H1 (cell line): ENCODE results near the gene MECP2. TPM values are rescaled to one million over a fixed set of nuclear protein-coding genes. Genes with fewer than 3 reads are reported as not detected.

Experiments used
- CTCF ChIA-PET: fragments of 300-600 bp; sonication (Branson Sonifier 250); formaldehyde crosslinking; loops from one replicate; lab custom pipeline; 2021; ENCODE audit not compliant: partially characterized antibody; lab: Charles Lee
- POLR2A ChIA-PET: fragments of 300-600 bp; sonication (Branson Sonifier 250); formaldehyde crosslinking; loops from one replicate; lab custom pipeline; 2021; ENCODE audit warnings: inconsistent platforms; ENCODE audit not compliant: partially characterized antibody; lab: Charles Lee
- DNase-seq, 2 experiments: peaks; one replicate each; pipeline versions ENCODE4 v3.0.0 to v3.0.0-alpha.2; 2010 to 2022; ENCODE audit warnings: low spot score in 2 of 2, low read depth in 1 of 2, mixed read lengths in 1 of 2
- FAIRE-seq: peaks from 2 replicates; lab custom pipeline; 2011; peaks lifted over from hg19 to GRCh38; lab: Jason Lieb, UNC
- H2AFZ ChIP-seq: 2 replicates; pipeline ENCODE4 v1.8.1; 2012; ENCODE audit warnings: low read length, inconsistent platforms
- H2AK5ac ChIP-seq: 2 replicates; pipeline ENCODE4 v1.6.1; 2013; ENCODE audit warnings: low read depth, low read length
- H2BK120ac ChIP-seq: replicated peaks from 2 replicates; pipeline ENCODE3; 2013; ENCODE audit warnings: low read depth, low read length, inconsistent platforms
- H2BK12ac ChIP-seq: 2 replicates; pipeline ENCODE4 v1.6.1; 2013; ENCODE audit warnings: low read depth, low read length
- H2BK15ac ChIP-seq: 2 replicates; pipeline ENCODE4 v1.6.1; 2013; ENCODE audit warnings: low read length
- H2BK20ac ChIP-seq: 2 replicates; pipeline ENCODE4 v1.6.1; 2013; ENCODE audit warnings: low read length
- H2BK5ac ChIP-seq: 2 replicates; pipeline ENCODE4 v1.6.1; 2013; ENCODE audit warnings: low read depth, low read length
- H3K14ac ChIP-seq: 2 replicates; pipeline ENCODE4 v1.6.1; 2013; ENCODE audit warnings: inconsistent platforms; ENCODE audit not compliant: insufficient read length
- H3K18ac ChIP-seq: 2 replicates; pipeline ENCODE4 v1.6.1; 2013; ENCODE audit warnings: low read length; ENCODE audit errors: extremely low read depth
- H3K23ac ChIP-seq: 2 replicates; pipeline ENCODE4 v1.6.1; 2013; ENCODE audit warnings: inconsistent platforms; ENCODE audit not compliant: insufficient read length
- H3K23me2 ChIP-seq: 2 replicates; pipeline ENCODE4 v1.6.1; 2013; ENCODE audit warnings: low read depth, low read length
- H3K27ac ChIP-seq: 2 replicates; pipeline ENCODE4 v1.6.1; 2011; ENCODE audit warnings: low read depth, low read length, inconsistent platforms
- H3K27me3 ChIP-seq, 4 experiments: replicated peaks in 1 of 4; 1 replicate in 1 of 4; 2 replicates in 3 of 4; pipeline versions ENCODE4 v1.6.1 to v1.8.1; 2011 to 2013; ENCODE audit warnings: low read length in 3 of 4, mild to moderate bottlenecking in 3 of 4, inconsistent platforms in 2 of 4, mixed read lengths in 2 of 4, moderate library complexity in 1 of 4; ENCODE audit not compliant: control insufficient read depth in 3 of 4, insufficient read depth in 3 of 4; ENCODE audit errors: extremely low read depth in 1 of 4
- H3K36me3 ChIP-seq, 4 experiments: 2 replicates each; pipeline versions ENCODE4 v1.6.1 to v1.8.1; 2011 to 2013; ENCODE audit warnings: mild to moderate bottlenecking in 4 of 4, low read length in 3 of 4, moderate library complexity in 2 of 4, control low read depth in 1 of 4, inconsistent platforms in 1 of 4; ENCODE audit not compliant: insufficient read depth in 4 of 4, control insufficient read depth in 2 of 4
- H3K4ac ChIP-seq: replicated peaks from 2 replicates; pipeline ENCODE3; 2013; ENCODE audit warnings: low read length, low read depth, mixed read lengths, inconsistent platforms; ENCODE audit not compliant: insufficient read length
- H3K4me1 ChIP-seq, 4 experiments: replicated peaks in 1 of 4; 1 replicate in 1 of 4; 2 replicates in 3 of 4; pipeline versions ENCODE4 v1.6.1 to v1.8.1; 2011 to 2013; ENCODE audit warnings: low read length in 3 of 4, inconsistent platforms in 2 of 4, mixed read lengths in 1 of 4; ENCODE audit not compliant: insufficient read depth in 4 of 4, control insufficient read depth in 3 of 4
- H3K4me2 ChIP-seq, 2 experiments: 2 replicates each; pipeline versions ENCODE4 v1.6.1 to v1.8.1; 2011 to 2013; ENCODE audit warnings: low read depth in 2 of 2, low read length in 2 of 2, control low read depth in 1 of 2, inconsistent platforms in 1 of 2, mild to moderate bottlenecking in 1 of 2; ENCODE audit not compliant: insufficient read depth in 1 of 2
- H3K4me3 ChIP-seq, 4 experiments: fragments of 200-600, 300-600 bp in 1 of 4; sonication (generic), shearing (Covaris generic), sonication (Bioruptor Twin) in 1 of 4; 2 replicates each; pipeline versions ENCODE4 v1.5.1 to v1.8.1; 2011 to 2016; ENCODE audit warnings: low read length in 4 of 4, low read depth in 3 of 4, control low read depth in 2 of 4, inconsistent platforms in 2 of 4, mild to moderate bottlenecking in 2 of 4, mixed read lengths in 1 of 4, moderate library complexity in 1 of 4; ENCODE audit not compliant: insufficient read depth in 2 of 4; ENCODE audit errors: extremely low read depth in 1 of 4
- H3K56ac ChIP-seq: replicated peaks from 2 replicates; pipeline ENCODE3; 2013; ENCODE audit warnings: low read depth, mild to moderate bottlenecking, mixed read lengths, low read length, inconsistent platforms; ENCODE audit not compliant: insufficient read length
- H3K79me1 ChIP-seq: 2 replicates; pipeline ENCODE4 v1.6.1; 2013; ENCODE audit warnings: low read depth, low read length, control low read depth
- H3K79me2 ChIP-seq, 2 experiments: 2 replicates each; pipeline versions ENCODE4 v1.6.1 to v1.8.1; 2012 to 2013; ENCODE audit warnings: low read length in 2 of 2, mild to moderate bottlenecking in 2 of 2, inconsistent platforms in 1 of 2; ENCODE audit not compliant: insufficient read depth in 2 of 2, control insufficient read depth in 1 of 2
- H3K9ac ChIP-seq, 4 experiments: replicated peaks in 1 of 4; 1 replicate in 1 of 4; 2 replicates in 3 of 4; pipeline versions ENCODE4 v1.6.1 to v1.8.1; 2011 to 2013; ENCODE audit warnings: low read depth in 3 of 4, low read length in 3 of 4, control low read depth in 2 of 4, mild to moderate bottlenecking in 2 of 4, moderate library complexity in 2 of 4, inconsistent platforms in 1 of 4; ENCODE audit errors: extremely low read depth in 1 of 4
- H3K9me3 ChIP-seq, 2 experiments: 2 replicates each; pipeline versions ENCODE4 v1.6.1 to v1.8.1; 2012 to 2013; ENCODE audit warnings: mild to moderate bottlenecking in 2 of 2, moderate library complexity in 2 of 2, control low read depth in 1 of 2, inconsistent platforms in 1 of 2, low read depth in 1 of 2, low read length in 1 of 2, mixed read lengths in 1 of 2; ENCODE audit not compliant: insufficient read depth in 2 of 2
- H4K20me1 ChIP-seq, 2 experiments: replicated peaks in 1 of 2; 2 replicates each; pipeline versions ENCODE3 to v1.8.1; 2011 to 2013; ENCODE audit warnings: inconsistent platforms in 2 of 2, low read length in 2 of 2, mild to moderate bottlenecking in 1 of 2; ENCODE audit not compliant: insufficient read depth in 2 of 2, control insufficient read depth in 1 of 2
- H4K5ac ChIP-seq: 2 replicates; pipeline ENCODE4 v1.6.1; 2013; ENCODE audit warnings: low read length, low read depth, mixed read lengths, inconsistent platforms; ENCODE audit not compliant: insufficient read length
- H4K8ac ChIP-seq: 2 replicates; pipeline ENCODE4 v1.8.0; 2013; ENCODE audit warnings: mild to moderate bottlenecking, moderate library complexity, low read length, inconsistent platforms; ENCODE audit not compliant: insufficient read depth; ENCODE audit errors: extremely low read depth
- H4K91ac ChIP-seq: replicated peaks from 2 replicates; pipeline ENCODE3; 2013; ENCODE audit warnings: low read length, mixed read lengths, inconsistent platforms; ENCODE audit not compliant: insufficient read length
- CTCF ChIP-seq, 3 experiments: IDR thresholded peaks; 1 replicate in 2 of 3; 2 replicates in 1 of 3; pipeline versions ENCODE4 v1.5.1 to v1.6.1; 2011; ENCODE audit warnings: low read length in 3 of 3, mild to moderate bottlenecking in 3 of 3, inconsistent platforms in 2 of 3, low read depth in 1 of 3, moderate library complexity in 1 of 3; ENCODE audit not compliant: insufficient read depth in 1 of 3; ENCODE audit errors: control extremely low read depth in 1 of 3
- GABPA ChIP-seq: IDR thresholded peaks from 2 replicates; pipeline ENCODE4 v1.6.1; 2011; ENCODE audit warnings: mild to moderate bottlenecking, low read length, moderate library complexity, borderline replicate concordance; ENCODE audit not compliant: insufficient read depth
- KDM1A ChIP-seq: fragments of 200-600, 300-600 bp; sonication (generic); IDR thresholded peaks from 2 replicates; pipeline ENCODE4 v1.7.1; 2016; ENCODE audit warnings: mild to moderate bottlenecking, low read length, borderline replicate concordance
- KDM4A ChIP-seq: IDR thresholded peaks from one replicate; pipeline ENCODE4 v1.7.1; 2012; ENCODE audit warnings: low read depth, mild to moderate bottlenecking, moderate library complexity, low read length, inconsistent platforms; ENCODE audit not compliant: severe bottlenecking
- MAFK ChIP-seq: IDR thresholded peaks from 2 replicates; pipeline ENCODE4 v1.6.1; 2012; ENCODE audit warnings: low read depth, mild to moderate bottlenecking, improper control_type of control experiment, low read length
- NANOG ChIP-seq: IDR thresholded peaks from 2 replicates; pipeline ENCODE4 v1.6.1; 2011; ENCODE audit warnings: low read length, low read depth, mild to moderate bottlenecking, inconsistent platforms; ENCODE audit not compliant: insufficient read depth, poor library complexity, severe bottlenecking
- NRF1 ChIP-seq: IDR thresholded peaks from 2 replicates; pipeline ENCODE4 v1.6.1; 2011; ENCODE audit warnings: mild to moderate bottlenecking, low read depth, low read length, improper control_type of control experiment
- PHF8 ChIP-seq: fragments of 200-600 bp; sonication (generic); conservative IDR thresholded peaks from 2 replicates; pipeline ENCODE4 v1.7.1; 2012; ENCODE audit warnings: low read depth, mild to moderate bottlenecking, inconsistent platforms, low read length, moderate library complexity
- SIX5 ChIP-seq: IDR thresholded peaks from 2 replicates; pipeline ENCODE4 v1.6.1; 2011; ENCODE audit warnings: mild to moderate bottlenecking, low read depth, low read length
- TCF12 ChIP-seq: IDR thresholded peaks from 2 replicates; pipeline ENCODE4 v1.6.1; 2011; ENCODE audit warnings: low read depth, mild to moderate bottlenecking, low read length
- WGBS, 2 experiments: shearing (Covaris generic) in 1 of 2; methylation state at CpG; one replicate each; pipeline versions ENCODE4 v1.1.6 to v1.1.7; 2013 to 2015; ENCODE audit warnings: low lambda C conversion rate in 2 of 2, mixed read lengths in 2 of 2, inconsistent platforms in 1 of 2, low coverage in 1 of 2, missing lambda C conversion rate in 1 of 2; ENCODE audit not compliant: insufficient replicate concordance in 2 of 2, insufficient coverage in 1 of 2, insufficient read length in 1 of 2; ENCODE audit errors: extremely low coverage in 1 of 2, missing lambda C conversion rate in 1 of 2; 5-methylcytosine and 5-hydroxymethylcytosine counted together
- polyA plus RNA-seq, 7 experiments: library from polyadenylated mRNA; depleted of rRNA in 3 of 7; stranded (reverse) in 5 of 7; unstranded in 2 of 7; fragments of >200 nt in 5 of 7; fragments of 200-250 nt in 2 of 7; gene quantifications; 1 replicate in 5 of 7; 2 replicates in 1 of 7; 4 replicates in 1 of 7; pipeline versions ENCODE4 v1.2.1 to v1.2.3, GENCODE V29; 2011 to 2013; ENCODE audit warnings: missing spikeins in 2 of 7, mixed read lengths in 2 of 7
- total RNA-seq: library from RNA; stranded (reverse); fragmentation: NEBNext Ultra II Directional; extraction: Animal tissue kit (Norgen Biotek cat#: 25700); gene quantifications from 2 replicates; pipeline ENCODE4 v1.2.1, GENCODE V29; 2021

Gene MECP2
- total and polyA plus RNA-seq, 2 of the 8 experiments (the other 6 are each of a cell fraction or from before 2014, with no cell fraction given) = 5.0 to 32.4 TPM

GRCh38 chrX:154030715-154031305 is 66.7 kb downstream of the MECP2 start:
- Histone ChIP-seq H3K14ac (no peak overlapping the region), H3K18ac (no peak overlapping the region), H4K91ac (no peak overlapping the region), H2BK12ac (no peak overlapping the region), H2AK5ac (no peak overlapping the region), H3K4me3 (no peak overlapping the region), H3K4me1 (peaks cover 3 to 24% (median 12%) of the 10 kb centered on the region in 4 experiments; a peak in 6 of 7 replicates), H4K5ac (no peak overlapping the region), H2BK5ac (no peak overlapping the region), H3K4ac (no peak overlapping the region), H3K79me2 (peaks cover 0 to 18% of the 10 kb centered on the region in 2 experiments; a peak in 2 of 4 replicates), H4K20me1 (peaks cover 0 to 1% of the 10 kb centered on the region in 2 experiments), H3K36me3 (peaks cover 0 to 16% (median 7%) of the 10 kb centered on the region in 4 experiments; a peak in 4 of 8 replicates), H4K8ac (no peak overlapping the region), H3K23me2 (no peaks in the 10 kb centered on the region), H3K79me1 (no peaks in the 10 kb centered on the region; the same call in 1 of the 2 replicates), H3K23ac (no peak overlapping the region), H3K9me3 (no peaks in the 10 kb centered on the region), H3K4me2 (no peak overlapping the region), H3K27me3 (no peaks in the 10 kb centered on the region), H3K27ac (no peak overlapping the region), H2BK20ac (no peak overlapping the region), H3K56ac (no peak overlapping the region), H2AFZ (no peak overlapping the region), H2BK120ac (no peak overlapping the region), H2BK15ac (no peak overlapping the region), H3K9ac (no peak overlapping the region)
- 94% methylated on average over 9 of the region's 29 CpGs; no CpG with 5 or more reads in 1 of the 2 experiments for WGBS, 2 experiments
- FAIRE-seq (no peak), DNase-seq (no peak)
- ChIA-PET CTCF (interaction anchor here (0.6 to 2.7 kb wide), 7 partner anchors 9 to 99 kb away, joined by 3 to 9 read pairs (median 5); partner anchors contain the start of gene IRAK1), POLR2A (interaction anchor here (0.6 kb wide), 1 partner anchor 459 kb away, joined by 3 read pairs; no protein-coding TSS in a partner anchor)
- TF ChIP-seq CTCF (IDR thresholded peaks at IDR 0.05; ENCODE audit: control extremely low read depth in 1 of 3, insufficient read depth in 1 of 3, low read depth in 1 of 3, low read length in 3 of 3) = no peak
- TF ChIP-seq NRF1 = no peak
- TF ChIP-seq KDM1A = no peak
- TF ChIP-seq KDM4A = no peak
- TF ChIP-seq TCF12 = no peak
- no peak for TF ChIP-seq SIX5
- TF ChIP-seq PHF8 = no peak
- no peak for TF ChIP-seq GABPA
- no peak for TF ChIP-seq NANOG
- TF ChIP-seq MAFK = no peak
